Fibroblast of upper back skin (primary cell): ENCODE data around the gene EZH2.

ENCODE experiments used
- DNase-seq: peaks from one replicate; pipeline ENCODE4 v3.0.0-alpha.2; 2013

EZH2 gene

GRCh38 chr7:148898845-148899484 is 14.9 kb upstream of the EZH2 start:
- no peak for DNase-seq

- DNase-seq = peak; percentile 41
Observed at GRCh38 chr7:148894591-148894990, 10.5 kb upstream of the EZH2 start.

DNA sequence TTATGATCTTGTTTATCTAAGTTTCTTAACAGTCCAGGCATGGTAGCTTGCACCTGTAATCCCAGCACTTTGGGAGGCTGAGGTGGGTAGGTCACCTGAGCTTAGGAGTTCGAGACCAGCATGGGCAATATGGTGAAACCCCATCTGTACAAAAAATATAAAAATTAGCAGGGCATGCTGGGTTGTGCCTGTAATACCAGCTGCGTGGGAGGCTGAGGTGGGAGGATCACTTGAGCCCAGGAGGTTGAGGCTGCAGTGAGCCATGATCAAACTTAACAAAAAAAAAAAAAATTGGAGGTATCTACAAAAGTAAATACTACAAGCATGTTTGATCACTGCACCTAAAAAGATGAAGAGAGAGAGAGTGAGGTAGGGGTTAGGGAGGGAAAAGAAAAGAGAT is 9.0 kb upstream of the EZH2 start:
- no peak for DNase-seq

DNA sequence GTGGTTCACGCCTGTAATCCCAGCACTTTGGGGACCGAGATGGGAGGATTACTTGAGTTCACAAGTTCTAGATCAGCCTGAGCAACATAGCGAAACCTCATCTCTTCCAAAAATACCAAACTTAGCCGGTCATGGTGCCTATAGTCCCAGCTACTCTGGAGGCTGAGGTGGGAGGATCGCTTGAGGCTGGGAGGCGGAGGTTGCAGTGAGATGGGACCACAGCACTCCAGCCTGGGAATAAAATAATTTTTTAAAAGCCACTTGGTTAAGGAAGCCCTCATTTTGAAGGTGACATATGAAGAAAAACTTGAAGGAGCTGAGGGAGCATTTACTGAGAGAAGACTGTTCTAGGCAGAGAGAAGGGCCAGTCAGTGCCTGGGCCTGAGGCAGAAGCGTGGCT is 4.2 kb upstream of the EZH2 start:
- no peak for DNase-seq

- no peak for DNase-seq
Observed at GRCh38 chr7:148886844-148887243, 2.8 kb upstream of the EZH2 start.

DNA sequence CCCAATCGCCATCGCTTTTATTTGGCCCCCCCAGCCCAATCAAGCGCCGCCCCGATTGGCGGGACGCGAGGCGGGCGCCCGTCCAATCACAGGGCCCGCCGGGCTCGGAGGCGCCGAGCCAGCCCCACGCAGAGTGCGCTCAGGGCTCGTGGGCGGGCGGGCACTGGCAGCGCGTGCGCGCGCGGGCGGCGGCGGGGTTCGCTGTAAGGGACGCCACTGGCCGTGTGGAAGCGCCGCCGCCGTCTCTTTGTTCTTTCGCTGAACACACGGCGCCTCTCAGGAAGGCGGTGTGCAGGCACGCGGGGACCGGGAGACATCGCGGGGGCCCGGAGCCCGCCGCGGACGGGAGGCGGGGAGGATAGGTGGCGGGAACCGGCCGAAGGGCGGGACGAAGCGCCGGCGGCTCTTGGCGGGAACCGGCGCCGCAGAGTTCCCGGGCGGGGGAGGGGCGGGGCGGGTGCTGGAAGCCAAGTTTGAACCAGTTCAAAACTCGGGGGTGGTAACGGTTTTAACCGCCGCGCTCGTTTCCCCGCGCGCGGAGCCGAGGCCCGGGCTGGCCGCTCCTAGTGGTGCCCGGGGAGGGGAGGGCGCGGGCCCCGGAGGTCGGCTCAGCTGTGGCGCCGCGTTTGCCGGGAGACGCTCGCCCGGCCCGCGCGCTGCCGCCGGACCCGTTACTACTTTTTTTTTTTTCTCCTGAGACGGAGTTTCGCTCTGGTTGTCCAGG is 370 bp upstream of the EZH2 start:
- DNase-seq = peak; percentile 91

DNA sequence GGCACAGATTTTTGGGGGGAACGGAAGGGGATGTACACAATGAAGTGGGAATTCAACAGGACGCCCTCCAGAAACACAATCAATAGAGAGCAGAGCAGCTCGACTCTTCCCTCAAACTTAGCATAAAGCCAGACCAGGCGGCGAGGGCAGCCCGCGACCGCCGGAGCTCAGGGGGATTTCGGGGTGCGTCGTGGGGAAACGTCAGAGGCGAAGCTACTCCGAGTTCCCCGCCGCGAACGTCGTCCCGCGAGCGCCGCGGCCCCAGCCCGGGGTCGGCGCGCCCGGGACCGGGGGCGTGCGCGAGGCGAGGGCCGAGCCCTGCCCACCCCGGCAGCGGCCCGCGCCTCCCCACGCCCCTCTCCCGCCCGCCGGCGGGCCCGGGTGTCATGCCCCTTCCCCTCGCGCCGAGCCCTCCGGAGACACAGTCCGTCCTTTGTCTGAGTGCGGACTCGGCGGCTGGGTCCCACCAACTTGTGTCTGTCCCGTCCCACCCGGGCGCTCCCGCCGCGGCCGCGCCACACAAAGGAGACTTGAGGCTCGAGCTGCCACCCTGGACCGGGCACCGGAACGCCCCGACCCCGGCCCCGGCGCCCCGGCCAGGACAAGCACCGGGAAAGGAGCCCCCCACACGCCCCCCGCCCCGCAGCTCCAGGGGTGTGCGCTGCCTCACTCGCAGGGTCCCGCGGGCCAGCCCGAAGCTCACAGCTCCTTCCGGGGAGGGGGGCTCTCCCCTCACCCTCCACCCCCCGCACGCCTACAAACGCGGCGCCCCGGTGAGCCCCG is 634 bp downstream of the EZH2 start:
- no peak for DNase-seq

- no peak for DNase-seq
Observed at GRCh38 chr7:148882841-148883265, 1.2 kb downstream of the EZH2 start.

DNA sequence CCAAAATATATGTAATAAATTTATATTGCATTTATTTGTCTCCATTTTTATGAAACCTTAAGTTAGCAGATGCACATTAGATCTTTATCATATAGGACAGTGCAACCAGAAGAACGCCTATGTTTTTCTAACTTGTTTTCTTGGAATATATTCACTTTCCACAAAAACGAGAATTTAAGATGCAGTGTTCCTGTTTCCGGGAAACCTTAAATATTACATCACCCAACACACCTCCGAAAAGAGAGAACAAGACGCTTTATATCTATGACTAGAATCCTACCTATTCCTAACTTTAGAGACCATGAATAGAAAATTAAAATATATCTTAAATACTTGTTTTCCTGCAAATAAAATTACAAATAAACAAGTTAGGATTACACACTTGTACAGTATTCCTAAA is 1.9 kb downstream of the EZH2 start:
- no peak for DNase-seq

- no peak for DNase-seq
Observed at GRCh38 chr7:148878317-148878716, 5.8 kb downstream of the EZH2 start.

DNA sequence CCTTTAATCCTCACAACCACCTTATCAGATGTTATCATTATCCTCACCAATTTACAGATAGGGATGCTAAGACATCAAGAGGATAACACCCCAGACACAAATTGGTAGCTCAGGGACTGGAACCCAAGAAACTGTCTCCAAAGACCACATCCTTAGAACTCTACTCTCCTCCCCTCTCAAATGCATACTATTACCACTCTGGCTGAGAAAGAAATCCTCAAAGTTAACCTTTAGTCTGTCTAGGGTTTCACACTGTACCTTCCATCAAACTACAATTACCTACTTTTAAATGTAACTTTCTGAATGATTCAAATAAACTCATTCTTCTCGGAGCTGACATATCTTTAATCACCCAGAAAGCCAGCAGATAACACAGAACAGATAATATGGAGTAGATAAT is 6.6 kb downstream of the EZH2 start:
- DNase-seq = no peak

GRCh38 chr7:148872188-148872587 is 11.9 kb downstream of the EZH2 start:
- no peak for DNase-seq

DNA sequence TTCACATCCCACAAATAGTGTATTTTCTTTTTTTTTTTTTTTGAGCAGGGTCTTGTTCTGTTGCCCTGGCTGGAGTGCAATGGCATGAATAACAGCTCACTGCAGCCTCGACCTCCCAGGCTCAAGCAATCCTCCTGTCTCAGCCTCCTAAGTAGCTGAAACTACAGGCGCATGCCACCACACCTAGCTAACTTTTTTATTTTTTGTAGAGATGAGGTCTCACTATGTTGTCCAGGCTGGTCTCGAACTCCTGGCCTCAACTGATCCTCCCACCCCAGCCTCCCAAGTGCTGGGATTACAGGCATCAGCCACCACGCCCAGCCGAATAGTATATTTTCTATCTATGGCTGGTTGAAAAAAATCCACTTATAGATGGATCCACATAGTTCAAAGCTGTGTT is 12.5 kb downstream of the EZH2 start:
- no peak for DNase-seq

- DNase-seq = no peak
Observed at GRCh38 chr7:148871030-148871429, 13.1 kb downstream of the EZH2 start.

DNA sequence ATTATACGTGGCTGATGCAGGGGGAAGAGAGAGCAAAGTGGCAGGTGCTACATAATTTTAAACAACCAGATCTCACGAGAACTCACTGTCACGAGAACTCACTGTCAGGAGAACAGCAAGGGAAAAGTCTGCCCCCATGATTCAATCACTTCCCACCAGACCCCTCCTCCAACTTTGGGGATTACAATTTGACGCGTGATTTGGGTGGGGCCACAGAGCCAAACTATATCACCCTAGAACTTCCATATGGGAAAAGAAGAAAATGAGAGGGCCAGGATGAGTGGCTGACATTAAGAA is 15.8 kb downstream of the EZH2 start:
- DNase-seq = no peak

- no peak for DNase-seq
Observed at GRCh38 chr7:148867596-148868377, 16.3 kb downstream of the EZH2 start.

DNA sequence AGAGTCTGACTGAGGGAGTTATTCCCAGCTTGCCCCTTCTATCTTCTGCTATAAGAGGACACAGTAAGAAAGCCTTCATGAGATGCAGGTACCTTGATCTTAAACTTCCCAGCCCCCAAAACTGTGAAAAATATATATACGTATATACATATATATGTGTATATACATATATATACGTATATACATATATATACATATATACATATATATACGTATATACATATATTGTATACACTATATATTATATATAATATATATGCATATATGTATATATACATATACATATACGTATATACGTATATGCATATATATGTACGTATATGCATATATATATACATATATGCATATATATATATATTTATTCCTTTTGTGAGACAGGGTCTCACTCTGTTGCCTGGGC is 17.7 kb downstream of the EZH2 start:
- no peak for DNase-seq

GRCh38 chr7:148865283-148865682 is 18.8 kb downstream of the EZH2 start:
- no peak for DNase-seq

DNA sequence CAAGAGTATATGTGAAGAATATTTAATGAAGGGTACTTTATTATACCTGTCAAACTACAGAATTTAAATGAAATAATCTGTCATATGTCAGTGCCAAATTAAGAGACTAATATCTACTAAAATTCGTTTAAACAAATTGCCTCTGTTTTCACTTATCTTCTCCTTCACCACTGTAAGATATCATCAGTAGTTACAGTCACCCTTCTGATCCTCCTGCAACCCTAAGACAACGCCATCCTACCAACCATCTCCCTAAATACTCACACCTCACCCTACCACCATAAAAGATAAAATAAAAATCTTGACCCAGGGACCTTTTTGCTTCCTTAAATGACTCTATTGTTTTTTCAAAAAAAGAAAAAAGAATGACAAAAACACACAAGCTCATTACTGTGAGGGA is 20.8 kb downstream of the EZH2 start:
- no peak for DNase-seq

DNA sequence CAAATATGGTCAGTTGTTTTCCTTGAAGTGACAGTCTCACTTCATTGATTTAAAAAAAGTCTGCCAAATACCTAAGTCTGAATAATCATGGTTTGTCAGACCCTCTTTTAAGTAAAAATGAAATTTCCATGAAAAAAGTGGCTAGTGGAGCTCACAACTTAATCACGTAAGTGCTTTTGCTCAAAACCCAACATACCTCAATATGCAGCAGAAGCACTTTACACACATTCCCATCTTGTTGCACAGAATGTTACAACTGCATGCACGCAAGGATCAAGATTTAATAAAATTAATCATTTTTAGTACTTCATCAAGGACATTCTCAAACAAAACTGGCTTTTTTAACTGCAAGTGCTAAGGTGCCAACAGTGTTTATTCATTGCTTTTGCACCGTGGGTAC is 21.6 kb downstream of the EZH2 start:
- DNase-seq = no peak

GRCh38 chr7:148858489-148858888 is 25.6 kb downstream of the EZH2 start:
- DNase-seq = no peak

DNA sequence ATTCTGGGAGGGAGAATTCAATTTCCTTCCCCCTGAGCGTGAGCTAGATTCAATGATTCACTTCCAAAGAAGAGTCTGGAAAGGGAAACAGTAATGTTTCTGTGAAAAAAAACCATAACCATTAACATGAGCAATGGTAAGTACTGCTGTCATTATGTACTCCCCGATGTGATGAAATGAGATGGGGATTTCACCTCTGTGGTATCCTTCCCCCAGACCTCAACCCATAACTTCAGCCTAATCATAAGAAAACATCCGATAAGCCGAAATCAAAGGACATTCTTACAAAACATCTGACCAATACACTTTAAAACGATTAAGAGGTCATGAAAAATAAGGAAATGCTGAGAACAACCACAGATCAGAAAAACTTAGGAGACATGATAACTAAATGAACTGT is 27.2 kb downstream of the EZH2 start:
- peak; percentile 42 for DNase-seq

GRCh38 chr7:148856578-148856881 is 27.6 kb downstream of the EZH2 start:
- DNase-seq = no peak

DNA sequence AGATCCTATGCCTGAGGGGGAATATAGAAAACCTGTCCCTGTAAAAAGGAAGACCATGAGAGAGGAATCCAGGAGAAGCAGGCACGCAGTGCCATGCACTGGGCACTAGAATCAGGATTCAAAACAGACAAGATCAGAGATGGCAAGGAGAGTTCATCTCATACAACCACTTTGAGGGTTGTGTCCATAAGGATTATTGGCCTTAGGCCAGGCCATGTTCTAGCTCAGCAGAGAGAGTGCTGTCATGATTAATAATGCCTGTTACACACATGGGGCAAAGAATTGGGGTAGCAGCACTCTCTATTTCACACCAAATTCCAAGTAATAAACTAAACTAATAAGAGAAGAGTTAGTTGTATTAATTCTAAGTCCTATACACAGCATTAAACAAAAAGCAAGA is 29.1 kb downstream of the EZH2 start:
- DNase-seq = peak; percentile 15
